Diencephalon (tissue), 1 donor: ENCODE measurements around the gene KRTAP10-2. TPM values are rescaled to one million over a fixed set of nuclear protein-coding genes. Genes with fewer than 3 reads are reported as not detected.

Experiments used
- total RNA-seq: library from RNA; depleted of rRNA; stranded (reverse); fragments of >200 nt; gene quantifications from one replicate; pipeline ENCODE4 v1.2.3, GENCODE V29; 2014

Gene KRTAP10-2
- total RNA-seq = not detected

DNA sequence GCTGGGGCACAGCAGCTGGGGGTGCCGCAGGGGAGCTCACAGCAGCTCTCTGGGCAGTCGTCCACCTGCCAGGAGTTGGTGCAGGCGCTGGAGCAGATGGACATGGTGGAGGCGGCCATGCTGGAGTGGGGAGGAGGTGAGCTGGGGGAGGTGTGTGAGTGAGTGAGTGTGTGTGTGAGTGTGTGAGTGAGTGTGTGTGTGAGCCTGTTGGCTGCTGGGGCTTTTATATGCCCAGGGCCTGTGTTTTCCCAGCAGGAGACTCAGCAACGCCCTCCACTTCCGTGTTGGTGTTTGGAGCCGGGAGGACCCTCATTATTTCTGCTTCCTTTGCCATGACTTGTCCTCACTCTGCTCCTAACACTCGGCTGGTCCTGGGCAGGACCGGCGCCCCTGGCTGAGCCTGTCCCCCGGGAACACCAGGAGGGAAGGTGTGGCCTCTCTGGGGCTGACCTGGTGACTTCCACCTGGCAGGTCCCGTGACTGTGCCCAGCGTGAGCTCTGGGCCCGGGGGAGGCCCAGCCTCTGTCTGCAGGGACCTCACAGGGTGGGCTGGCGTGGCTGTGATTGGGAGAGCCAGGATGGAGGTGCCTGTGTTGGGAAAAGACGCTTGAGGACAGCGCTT, at the start of gene KRTAP10-2:
TSS of gene KRTAP10-2 (minus strand) at position 166 of the 622 bp plus-strand sequence. CDS start at position 119, 47 bp downstream.

GRCh38 chr21:44600118-44600978, 49.0 kb upstream of the KRTAP10-2 start, which contains the start of gene KRTAP10-7:
Gene KRTAP10-7, plus strand, starts transcription at chr21:44600597. Its CDS starts 25 bp downstream, at chr21:44600622.

GRCh38 chr21:44592446-44593311, 41.4 kb upstream of the KRTAP10-2 start, which contains the start of gene KRTAP10-6:
Gene KRTAP10-6, minus strand, starts transcription at chr21:44592505. Its CDS starts 21 bp downstream, at chr21:44592484.

DNA sequence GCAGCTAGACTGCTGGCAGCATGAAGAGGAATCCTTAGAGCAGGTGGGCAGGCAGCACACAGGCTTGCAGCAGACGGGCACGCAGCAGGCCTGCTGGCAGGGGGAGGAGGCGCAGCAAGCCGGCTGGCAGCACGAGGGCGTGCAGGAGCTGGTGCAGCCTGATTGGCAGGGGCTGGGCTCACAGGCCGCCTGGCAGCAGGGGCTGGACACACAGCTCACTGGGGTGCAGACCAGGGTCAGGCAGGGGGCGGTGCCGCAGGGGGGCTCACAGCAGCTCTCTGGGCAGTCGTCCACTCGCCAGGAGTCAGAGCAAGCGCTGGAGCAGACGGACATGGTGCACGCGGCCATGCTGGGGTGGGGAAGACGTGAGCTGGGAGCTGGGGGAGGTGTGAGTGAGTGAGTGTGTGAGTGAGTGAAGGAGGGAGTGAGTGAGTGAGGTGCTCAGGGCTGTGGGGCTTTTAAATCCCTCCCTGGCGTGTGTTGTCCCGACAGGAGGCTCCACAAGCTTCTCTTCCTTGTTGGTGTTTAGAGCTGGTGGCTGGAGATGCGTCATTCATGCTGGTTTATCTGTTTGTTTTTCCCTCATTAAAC, 29.0 kb upstream of the KRTAP10-2 start, which contains the start of gene KRTAP10-5:
TSS of gene KRTAP10-5 (minus strand) at position 374 of the 591 bp plus-strand sequence. CDS start at position 348, 26 bp downstream.

DNA sequence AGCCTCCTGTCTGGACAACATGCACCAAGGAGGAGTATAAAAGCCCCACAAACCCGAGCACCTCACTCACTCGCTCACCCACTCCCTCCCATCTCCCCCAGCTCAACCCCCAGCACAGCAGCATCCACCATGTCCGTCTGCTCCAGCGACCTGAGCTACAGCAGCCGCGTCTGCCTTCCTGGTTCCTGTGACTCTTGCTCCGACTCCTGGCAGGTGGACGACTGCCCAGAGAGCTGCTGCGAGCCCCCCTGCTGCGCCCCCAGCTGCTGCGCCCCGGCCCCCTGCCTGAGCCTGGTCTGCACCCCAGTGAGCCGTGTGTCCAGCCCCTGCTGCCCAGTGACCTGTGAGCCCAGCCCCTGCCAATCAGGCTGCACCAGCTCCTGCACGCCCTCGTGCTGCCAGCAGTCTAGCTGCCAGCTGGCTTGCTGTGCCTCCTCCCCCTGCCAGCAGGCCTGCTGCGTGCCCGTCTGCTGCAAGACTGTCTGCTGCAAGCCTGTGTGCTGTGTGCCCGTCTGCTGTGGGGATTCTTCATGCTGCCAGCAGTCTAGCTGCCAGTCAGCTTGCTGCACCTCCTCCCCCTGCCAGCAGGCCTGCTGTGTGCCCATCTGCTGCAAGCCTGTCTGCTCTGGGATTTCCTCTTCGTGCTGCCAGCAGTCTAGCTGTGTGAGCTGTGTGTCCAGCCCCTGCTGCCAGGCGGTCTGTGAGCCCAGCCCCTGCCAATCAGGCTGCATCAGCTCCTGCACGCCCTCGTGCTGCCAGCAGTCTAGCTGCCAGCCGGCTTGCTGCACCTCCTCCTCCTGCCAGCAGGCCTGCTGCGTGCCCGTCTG, 22.5 kb upstream of the KRTAP10-2 start, which contains the start of gene KRTAP10-4:
TSS of gene KRTAP10-4 (plus strand) at position 100 of the 827 bp plus-strand sequence. CDS start at position 130, 30 bp downstream.

GRCh38 chr21:44558695-44559094, 7.4 kb upstream of the KRTAP10-2 start, which contains the start of gene KRTAP10-3:
Gene KRTAP10-3, minus strand, starts transcription at chr21:44558795. Its CDS starts 80 bp downstream, at chr21:44558715.

GRCh38 chr21:44539991-44540666, 11.2 kb downstream of the KRTAP10-2 start, which contains the start of gene KRTAP10-1:
Gene KRTAP10-1, minus strand, starts transcription at chr21:44540195. Its CDS starts 45 bp downstream, at chr21:44540150.

Other genes starting within 250 kb of the KRTAP10-2 start
- 10.4 TPM for gene CFAP410, start 212.1 kb downstream of the KRTAP10-2 start, total RNA-seq
- gene TRPM2, start 197.9 kb downstream of the KRTAP10-2 start, total RNA-seq = 9.2 TPM
- 5.8 TPM for gene LRRC3, start 96.0 kb downstream of the KRTAP10-2 start, total RNA-seq
- gene KRTAP10-1, start 11.3 kb downstream of the KRTAP10-2 start, total RNA-seq = not detected
- not detected for gene KRTAP10-3, start 7.3 kb upstream of the KRTAP10-2 start, total RNA-seq
- not detected for gene KRTAP10-4, start 22.2 kb upstream of the KRTAP10-2 start, total RNA-seq
- gene KRTAP10-5, start 29.1 kb upstream of the KRTAP10-2 start, total RNA-seq = not detected
- gene KRTAP10-6, start 41.0 kb upstream of the KRTAP10-2 start, total RNA-seq = not detected
- gene KRTAP10-7, start 49.1 kb upstream of the KRTAP10-2 start, total RNA-seq = not detected
- not detected for gene KRTAP10-8, start 60.6 kb upstream of the KRTAP10-2 start, total RNA-seq
- gene KRTAP10-9, start 75.6 kb upstream of the KRTAP10-2 start, total RNA-seq = not detected
- not detected for gene KRTAP10-10, start 85.9 kb upstream of the KRTAP10-2 start, total RNA-seq
- gene KRTAP10-11, start 94.9 kb upstream of the KRTAP10-2 start, total RNA-seq = not detected
- gene KRTAP12-4, start 103.2 kb upstream of the KRTAP10-2 start, total RNA-seq = not detected
- not detected for gene KRTAP12-3, start 106.4 kb upstream of the KRTAP10-2 start, total RNA-seq
- not detected for gene KRTAP12-2, start 115.4 kb upstream of the KRTAP10-2 start, total RNA-seq
- not detected for gene KRTAP12-1, start 130.7 kb upstream of the KRTAP10-2 start, total RNA-seq
- not detected for gene KRTAP10-12, start 145.7 kb upstream of the KRTAP10-2 start, total RNA-seq
- 0.23 TPM for gene TSPEAR, start 160.1 kb upstream of the KRTAP10-2 start, total RNA-seq